Esophagus muscularis mucosa (tissue), 3 donors: ENCODE results near the gene HSPA1L.

Experiments
- CTCF ChIP-seq, 3 experiments: fragments of 200-600 bp in 2 of 3; fragments of 450-650 bp in 1 of 3; sonication (generic) in 2 of 3; IDR thresholded peaks; one replicate each; pipeline ENCODE4 v1.5.1; 2017 to 2019; ENCODE audit warnings: antibody characterized with exemption in 3 of 3, mild to moderate bottlenecking in 2 of 3, moderate library complexity in 1 of 3
- POLR2A ChIP-seq: fragments of 450-650 bp; IDR thresholded peaks from one replicate; pipeline ENCODE4 v1.6.1; 2017; ENCODE audit warnings: antibody characterized with exemption, moderate library complexity, mild to moderate bottlenecking, low read depth

DNA sequence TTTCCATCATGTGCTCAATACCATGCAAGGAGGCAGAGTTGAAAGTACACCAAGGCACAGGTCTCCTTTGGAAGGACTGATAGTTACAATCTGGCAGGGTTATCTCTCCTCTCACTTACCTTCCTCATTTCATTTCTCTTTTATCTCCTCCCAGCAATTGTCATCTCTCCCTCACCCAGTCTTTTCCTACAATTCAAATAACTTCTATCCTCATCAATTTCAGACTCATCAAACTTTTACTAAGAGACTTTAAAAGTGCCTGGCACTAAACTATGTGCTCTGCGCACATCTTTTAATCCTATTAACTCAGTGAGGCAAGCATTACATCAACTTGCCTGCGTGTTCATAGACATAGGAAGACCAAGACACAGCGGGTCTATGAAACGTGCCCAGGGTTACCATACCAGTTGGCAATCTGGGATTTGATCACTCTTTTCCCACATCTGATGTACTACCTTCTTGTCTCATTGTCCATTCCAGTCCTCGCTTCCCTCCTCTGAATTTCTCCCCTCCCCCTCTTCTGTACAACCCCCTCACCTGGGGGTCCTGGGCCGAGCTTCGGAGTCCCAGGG, 20.7 kb downstream of the HSPA1L start:
- TF ChIP-seq CTCF (IDR thresholded peaks at IDR 0.05) (no peak), POLR2A (no peak)
